H7 (cell line): ENCODE results near the gene AP3B2. TPM values are rescaled to one million over a fixed set of nuclear protein-coding genes. Genes with fewer than 3 reads are reported as not detected.

Source experiments
- DNase-seq: peaks from one replicate; pipeline ENCODE4 v3.0.0; 2012
- H3K27me3 ChIP-seq: 2 replicates; pipeline ENCODE4 v1.6.0; 2011; ENCODE audit warnings: mild to moderate bottlenecking, low read length; ENCODE audit not compliant: control insufficient read depth, insufficient read depth
- H3K36me3 ChIP-seq: replicated peaks from 2 replicates; pipeline ENCODE4 v1.5.1; 2011; ENCODE audit warnings: low read length; ENCODE audit not compliant: control insufficient read depth, insufficient read depth
- H3K4me3 ChIP-seq: 2 replicates; pipeline ENCODE4 v1.5.1; 2011; ENCODE audit warnings: low read depth, mild to moderate bottlenecking, control low read depth, low read length, moderate library complexity; ENCODE audit not compliant: insufficient read depth
- total RNA-seq: library from RNA; depleted of rRNA; stranded (reverse); fragments of >200 nt; shearing (Covaris generic); gene quantifications from 2 replicates; pipeline ENCODE4 v1.2.3, GENCODE V29; 2014; rRNA removed

The AP3B2 gene
- total RNA-seq, 1 experiment from 2014 or later = 10.4 TPM

DNA sequence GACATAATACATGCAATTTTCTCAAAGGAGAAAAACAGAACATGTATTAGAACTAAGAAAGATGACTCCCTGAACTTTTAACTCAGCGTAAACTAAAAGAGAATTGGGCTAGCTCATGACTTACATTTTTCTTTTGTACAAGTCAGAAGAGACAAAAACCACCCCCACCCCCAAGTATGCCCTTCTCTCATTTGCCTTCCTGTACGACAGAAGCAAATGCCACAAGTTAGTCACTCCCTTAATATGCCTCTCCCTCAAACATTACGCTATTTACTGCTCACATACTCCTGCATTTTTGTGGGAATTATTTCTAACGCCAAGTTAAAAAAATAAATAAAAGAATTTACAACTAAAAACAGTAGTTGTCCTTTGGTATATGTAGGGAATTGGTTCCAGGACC, 84.5 kb downstream of the AP3B2 start:
- no peak for DNase-seq
- no peak overlapping the region for H3K4me3 ChIP-seq
- no peaks in the 10 kb centered on the region for H3K27me3 ChIP-seq
- no peaks in the 10 kb centered on the region for H3K36me3 ChIP-seq

DNA sequence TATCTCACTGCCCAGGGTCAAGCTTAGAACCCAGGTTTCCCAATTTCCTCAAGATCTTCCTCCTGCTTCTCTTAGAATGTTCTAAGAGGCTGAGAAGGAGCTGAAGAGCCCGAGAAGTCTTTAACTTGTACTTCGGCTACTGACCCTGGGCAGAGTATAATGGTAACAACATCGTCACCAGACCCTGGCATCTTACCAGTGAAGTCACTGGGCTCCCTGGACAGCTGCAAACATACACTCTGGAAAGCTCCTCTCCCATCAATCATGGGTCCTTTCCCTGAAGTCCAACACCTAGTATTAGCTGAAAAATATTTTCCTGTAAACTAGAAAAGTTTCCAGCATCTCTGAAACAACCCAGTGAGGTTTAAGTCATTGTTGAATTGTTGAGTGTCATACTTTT, 85.2 kb downstream of the AP3B2 start:
- no peak overlapping the region for H3K4me3 ChIP-seq
- no peaks in the 10 kb centered on the region for H3K36me3 ChIP-seq
- H3K27me3 ChIP-seq = no peaks in the 10 kb centered on the region
- DNase-seq = no peak

DNA sequence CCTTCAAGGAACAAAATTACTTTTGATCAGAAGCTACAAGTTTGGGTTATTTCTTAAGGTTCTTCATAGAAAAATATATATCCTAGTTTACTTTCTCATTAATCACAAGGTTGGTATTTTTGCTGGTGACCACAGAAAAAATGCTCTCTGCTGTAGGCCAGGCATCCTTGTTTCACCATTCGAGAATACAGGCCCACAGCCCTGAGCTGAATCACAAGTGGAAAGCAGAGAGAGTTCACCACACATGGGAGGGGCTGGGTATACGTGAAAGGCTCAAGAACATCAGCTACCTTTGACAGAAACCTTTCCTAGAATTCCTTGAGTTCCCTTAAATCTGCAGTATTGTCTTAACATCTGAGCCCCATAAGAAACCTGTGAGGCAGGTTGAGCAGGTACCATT, 85.7 kb downstream of the AP3B2 start:
- no peak for DNase-seq
- Histone ChIP-seq H3K4me3 (no peak overlapping the region), H3K36me3 (no peaks in the 10 kb centered on the region)

DNA sequence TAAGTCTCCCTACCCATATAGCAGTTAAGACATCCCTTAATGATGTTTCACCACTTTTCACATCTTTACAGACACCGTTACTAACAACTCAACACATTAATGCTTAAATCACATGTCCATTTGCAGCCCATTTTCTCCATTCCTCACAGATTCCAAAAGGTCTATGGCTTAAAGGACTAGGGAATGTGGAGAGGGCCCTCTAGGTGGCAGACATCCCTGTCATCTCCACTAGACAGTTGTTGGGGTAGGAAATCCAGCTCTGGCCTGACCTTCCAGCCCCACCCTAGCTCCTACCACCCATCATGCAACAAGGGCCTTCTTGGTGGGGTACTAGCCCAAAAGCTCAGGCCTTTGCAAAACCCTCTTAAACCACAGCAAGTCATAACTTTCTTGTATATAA, 87.7 kb downstream of the AP3B2 start:
- no peaks in the 10 kb centered on the region for H3K27me3 ChIP-seq
- peak; percentile 59 for DNase-seq

More for the DNA sequence above, 85.7 kb downstream of the AP3B2 start:
- H3K27me3 ChIP-seq = no peaks in the 10 kb centered on the region

DNA sequence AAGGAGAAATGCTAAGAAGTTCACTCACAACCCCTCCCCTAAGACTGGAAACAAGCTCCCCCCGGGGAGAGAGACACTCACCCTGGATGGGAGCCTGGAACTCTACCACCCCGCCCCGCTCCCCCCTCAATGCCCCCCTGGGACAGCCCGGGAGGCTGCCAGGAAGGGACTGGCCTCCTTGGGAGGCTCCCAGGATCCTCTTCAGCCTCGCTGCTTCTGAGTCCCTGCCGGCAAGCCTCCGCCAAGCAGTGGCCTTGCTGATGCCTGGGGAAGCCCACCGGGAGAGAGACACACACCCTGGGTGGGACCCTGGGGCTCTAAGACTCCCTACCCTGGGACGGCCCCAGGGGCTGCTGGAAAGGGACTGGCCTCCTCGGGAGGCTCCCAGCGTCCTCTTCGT, 95.9 kb downstream of the AP3B2 start:
- peak; percentile 20 for DNase-seq
- Histone ChIP-seq H3K4me3 (no peak overlapping the region), H3K27me3 (no peaks in the 10 kb centered on the region), H3K36me3 (no peaks in the 10 kb centered on the region)

More for the DNA sequence above, 87.7 kb downstream of the AP3B2 start:
- Histone ChIP-seq H3K36me3 (no peaks in the 10 kb centered on the region), H3K4me3 (no peak overlapping the region)

DNA sequence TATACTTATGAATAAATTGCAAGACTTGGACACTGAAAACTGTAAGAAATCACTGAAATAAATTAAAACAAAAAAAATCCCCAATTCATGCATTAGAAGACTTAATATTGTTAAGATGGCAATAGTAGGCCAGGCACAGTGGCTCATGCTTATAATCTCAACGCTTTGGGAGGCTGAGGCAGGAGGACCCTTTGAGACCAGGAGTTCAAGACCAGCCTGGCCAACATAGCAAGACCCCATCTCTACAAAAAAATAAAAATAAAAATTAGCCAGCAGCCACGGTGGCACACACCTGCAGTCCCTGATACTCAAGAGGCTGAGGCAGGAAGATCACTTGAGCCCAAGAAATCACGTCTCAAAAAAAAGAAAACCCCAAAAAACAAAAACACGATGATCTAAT, 98.3 kb downstream of the AP3B2 start:
- Histone ChIP-seq H3K27me3 (no peaks in the 10 kb centered on the region), H3K4me3 (no peak overlapping the region), H3K36me3 (no peaks in the 10 kb centered on the region)
- no peak for DNase-seq

Other genes with a start within 250 kb of the AP3B2 start
- gene RPS17, start 169.4 kb downstream of the AP3B2 start, total RNA-seq = 2,542 and 3,503 TPM in 2 replicates
- gene CPEB1, start 62.5 kb downstream of the AP3B2 start, total RNA-seq = 1.3 and 4.0 TPM in 2 replicates
- gene FSD2, start 96.2 kb upstream of the AP3B2 start, total RNA-seq = 0.03 TPM in 1 of 2 replicates, not detected in the other
- 1.0 and 1.9 TPM in 2 replicates for gene WHAMM, start 99.8 kb upstream of the AP3B2 start, total RNA-seq
- gene HOMER2, start 242.8 kb upstream of the AP3B2 start, total RNA-seq = 7.0 and 13.9 TPM in 2 replicates